Lower lobe of right lung (tissue), 2 donors: ENCODE measurements around the gene GSG1L. TPM values are rescaled to one million over a fixed set of nuclear protein-coding genes. Genes with fewer than 3 reads are reported as not detected.

Experiments
- ATAC-seq, 2 donors: fragments of 200-7000 bp; cut with Tn5 transposase; one replicate each; pipeline ENCODE4 v1.9.1; 2020 to 2022; ENCODE audit warnings: mild to moderate bottlenecking in 2 of 2, moderate library complexity in 2 of 2
- DNase-seq: peaks from one replicate; pipeline ENCODE4 v3.0.0-alpha.2; 2020
- H3K27ac ChIP-seq: fragments of 200-600 bp; one replicate; pipeline ENCODE4 v1.8.0; 2022
- H3K27me3 ChIP-seq: fragments of 200-600 bp; one replicate; pipeline ENCODE4 v1.8.0; 2022; ENCODE audit warnings: low read depth
- H3K36me3 ChIP-seq: fragments of 200-600 bp; one replicate; pipeline ENCODE4 v1.8.0; 2022; ENCODE audit warnings: mild to moderate bottlenecking
- H3K4me1 ChIP-seq: fragments of 200-600 bp; one replicate; pipeline ENCODE4 v1.8.0; 2022
- H3K4me3 ChIP-seq: fragments of 200-600 bp; one replicate; pipeline ENCODE4 v1.8.0; 2022; ENCODE audit warnings: mild to moderate bottlenecking
- H3K9me3 ChIP-seq: fragments of 200-600 bp; one replicate; pipeline ENCODE4 v1.8.0; 2022
- intact Hi-C: fragments of 100-400 bp; cut with DNase I; formaldehyde crosslinking; loops from one replicate; pipeline ENCODE4 v1.11.0; 2022
- total RNA-seq: library from RNA; stranded (reverse); fragmentation: NEBNext Ultra II Directional; extraction: Animal tissue kit (Norgen Biotek cat#: 25700); gene quantifications from one replicate; pipeline ENCODE4 v1.2.1, GENCODE V29; 2021
- TF ChIP-seq, protein P1 (sequence below): fragments of 200-600 bp; IDR thresholded peaks from one replicate; pipeline ENCODE4 v1.8.0; 2022; ENCODE audit warnings: antibody characterized with exemption, mild to moderate bottlenecking
- donor health status: DM: no; HTN: yes; CAD: no; lungs with severe emphysema.

GSG1L gene
- total RNA-seq, 1 donor from 2014 or later = 0.30 TPM

GRCh38 chr16:27853651-27854050 is 209.9 kb downstream of the GSG1L start:
- intact Hi-C loops = no loop called here
- H3K4me3 ChIP-seq = no peak overlapping the region
- H3K36me3 ChIP-seq = no peaks in the 10 kb centered on the region
- no peak for DNase-seq
- ATAC-seq = no peak
- peaks cover 19% of the 10 kb centered on the region for H3K27me3 ChIP-seq
- no peaks in the 10 kb centered on the region for H3K4me1 ChIP-seq
- H3K9me3 ChIP-seq = no peaks in the 10 kb centered on the region
- TF ChIP-seq, protein P1, sequence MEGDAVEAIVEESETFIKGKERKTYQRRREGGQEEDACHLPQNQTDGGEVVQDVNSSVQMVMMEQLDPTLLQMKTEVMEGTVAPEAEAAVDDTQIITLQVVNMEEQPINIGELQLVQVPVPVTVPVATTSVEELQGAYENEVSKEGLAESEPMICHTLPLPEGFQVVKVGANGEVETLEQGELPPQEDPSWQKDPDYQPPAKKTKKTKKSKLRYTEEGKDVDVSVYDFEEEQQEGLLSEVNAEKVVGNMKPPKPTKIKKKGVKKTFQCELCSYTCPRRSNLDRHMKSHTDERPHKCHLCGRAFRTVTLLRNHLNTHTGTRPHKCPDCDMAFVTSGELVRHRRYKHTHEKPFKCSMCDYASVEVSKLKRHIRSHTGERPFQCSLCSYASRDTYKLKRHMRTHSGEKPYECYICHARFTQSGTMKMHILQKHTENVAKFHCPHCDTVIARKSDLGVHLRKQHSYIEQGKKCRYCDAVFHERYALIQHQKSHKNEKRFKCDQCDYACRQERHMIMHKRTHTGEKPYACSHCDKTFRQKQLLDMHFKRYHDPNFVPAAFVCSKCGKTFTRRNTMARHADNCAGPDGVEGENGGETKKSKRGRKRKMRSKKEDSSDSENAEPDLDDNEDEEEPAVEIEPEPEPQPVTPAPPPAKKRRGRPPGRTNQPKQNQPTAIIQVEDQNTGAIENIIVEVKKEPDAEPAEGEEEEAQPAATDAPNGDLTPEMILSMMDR = no peak
- no peak overlapping the region for H3K27ac ChIP-seq

DNA sequence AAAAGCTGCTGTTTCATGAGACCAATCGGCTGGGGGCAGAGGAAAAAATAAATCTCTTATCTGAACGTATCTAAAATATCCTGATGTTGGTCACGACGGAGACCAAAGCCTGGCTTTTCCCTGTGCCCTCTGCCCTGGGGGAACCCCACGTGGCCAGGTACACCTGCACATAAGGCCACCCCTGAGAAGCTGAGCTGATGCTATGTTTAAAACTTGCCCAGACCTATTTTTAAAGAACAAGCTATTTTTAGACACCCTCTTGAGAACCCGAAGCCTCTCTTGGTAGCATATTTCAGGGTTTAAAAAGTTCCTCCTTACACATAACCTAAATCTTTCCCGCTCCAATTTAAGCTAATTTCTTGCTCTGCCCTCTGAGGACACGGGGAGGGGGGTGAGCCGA is 210.4 kb downstream of the GSG1L start:
- H3K27ac ChIP-seq = no peak overlapping the region
- TF ChIP-seq, protein P1 = no peak
- intact Hi-C loops = no loop called here
- no peak for ATAC-seq
- DNase-seq = no peak
- H3K4me1 ChIP-seq = no peaks in the 10 kb centered on the region
- H3K27me3 ChIP-seq = peaks cover 19% of the 10 kb centered on the region
- H3K4me3 ChIP-seq = no peak overlapping the region
- no peaks in the 10 kb centered on the region for H3K36me3 ChIP-seq
- no peaks in the 10 kb centered on the region for H3K9me3 ChIP-seq

DNA sequence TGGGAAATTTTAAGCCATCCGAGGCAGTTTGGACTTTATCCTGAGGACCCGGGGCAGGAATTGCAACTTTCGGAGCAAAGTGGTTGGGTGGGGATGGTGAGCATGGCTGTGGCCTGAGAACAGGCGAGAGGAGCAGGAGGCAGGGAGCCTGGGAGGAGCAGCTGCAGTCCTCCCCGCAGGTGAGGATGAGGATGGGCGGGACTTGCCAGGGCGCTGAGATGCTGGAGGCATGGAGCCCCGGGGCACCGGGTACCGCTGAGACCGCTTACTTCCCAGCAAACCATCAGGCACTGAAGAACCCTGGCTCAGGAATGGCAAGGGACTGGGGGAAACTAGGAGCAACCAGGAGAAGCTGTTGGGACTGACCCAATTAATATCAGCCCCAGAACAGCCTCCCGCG is 210.8 kb downstream of the GSG1L start:
- Histone ChIP-seq H3K27me3 (peaks cover 19% of the 10 kb centered on the region), H3K4me3 (no peak overlapping the region), H3K9me3 (no peaks in the 10 kb centered on the region), H3K4me1 (no peaks in the 10 kb centered on the region), H3K27ac (no peak overlapping the region), H3K36me3 (no peaks in the 10 kb centered on the region)
- no peak for ATAC-seq
- TF ChIP-seq, protein P1 = no peak
- intact Hi-C loops = no loop called here
- no peak for DNase-seq

DNA sequence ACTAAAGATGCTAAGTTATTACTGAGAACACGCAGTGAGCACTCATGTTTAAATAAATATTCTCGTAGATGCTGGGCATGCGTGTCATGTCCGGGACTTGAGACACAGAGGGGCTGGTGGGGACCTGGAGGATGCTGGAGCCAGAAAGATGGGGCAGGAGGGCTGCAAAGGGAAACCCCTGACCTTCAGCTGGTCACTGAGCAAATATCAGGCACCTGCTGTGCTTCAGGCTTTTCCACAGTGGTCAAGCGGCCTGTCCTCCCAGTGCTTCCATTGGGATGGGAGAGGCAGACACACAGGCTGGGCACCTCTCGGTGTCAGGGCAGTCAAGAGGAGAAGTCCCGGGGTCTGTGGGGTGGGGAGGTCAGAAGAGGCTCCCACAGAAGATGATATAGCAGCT is 211.4 kb downstream of the GSG1L start:
- Histone ChIP-seq H3K4me3 (no peak overlapping the region), H3K9me3 (no peaks in the 10 kb centered on the region), H3K36me3 (no peaks in the 10 kb centered on the region), H3K27ac (no peak overlapping the region), H3K4me1 (no peaks in the 10 kb centered on the region), H3K27me3 (peaks cover 19% of the 10 kb centered on the region)
- TF ChIP-seq, protein P1 = no peak
- intact Hi-C loops = no loop called here
- ATAC-seq (no peak), DNase-seq (no peak)

- ATAC-seq = no peak
- H3K4me3 ChIP-seq = no peak overlapping the region
- DNase-seq = no peak
- H3K27me3 ChIP-seq = peaks cover 19% of the 10 kb centered on the region
- intact Hi-C loops = no loop called here
- no peaks in the 10 kb centered on the region for H3K9me3 ChIP-seq
- H3K4me1 ChIP-seq = no peaks in the 10 kb centered on the region
- TF ChIP-seq, protein P1 = no peak
- H3K27ac ChIP-seq = no peak overlapping the region
- H3K36me3 ChIP-seq = no peaks in the 10 kb centered on the region
Observed at GRCh38 chr16:27851586-27851985, 211.9 kb downstream of the GSG1L start.

DNA sequence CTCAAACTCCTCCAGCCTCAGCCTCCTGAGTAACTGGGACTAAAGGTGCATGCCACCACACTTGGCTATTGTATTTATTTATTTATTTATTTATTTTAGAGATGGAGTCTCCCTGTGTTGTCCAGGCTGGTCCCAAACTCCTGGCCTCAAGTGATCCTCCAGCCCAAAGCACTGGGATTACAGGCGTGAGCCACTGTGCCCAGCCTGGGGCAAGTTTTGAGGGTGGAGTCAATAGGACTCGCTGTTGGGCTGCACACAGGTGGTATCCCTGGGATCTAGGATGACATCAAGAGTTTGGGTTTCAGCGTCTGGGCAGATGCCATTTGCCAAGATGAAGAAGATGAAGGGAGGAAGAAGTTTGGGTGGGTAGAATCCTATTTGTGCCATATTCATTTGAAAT is 213.9 kb downstream of the GSG1L start:
- peaks cover 19% of the 10 kb centered on the region for H3K27me3 ChIP-seq
- intact Hi-C loops = no loop called here
- DNase-seq = no peak

More for the DNA sequence above, 213.9 kb downstream of the GSG1L start:
- TF ChIP-seq, protein P1 = no peak
- ATAC-seq = no peak
- Histone ChIP-seq H3K4me1 (no peaks in the 10 kb centered on the region), H3K36me3 (no peaks in the 10 kb centered on the region), H3K27ac (no peak overlapping the region), H3K9me3 (no peaks in the 10 kb centered on the region), H3K4me3 (no peak overlapping the region)
